ENCODE measurements around the gene NCKAP5. TPM values are rescaled to one million over a fixed set of nuclear protein-coding genes. Genes with fewer than 3 reads are reported as not detected.

NCKAP5 gene
- total RNA-seq, 1 experiment from 2014 or later = not detected

DNA sequence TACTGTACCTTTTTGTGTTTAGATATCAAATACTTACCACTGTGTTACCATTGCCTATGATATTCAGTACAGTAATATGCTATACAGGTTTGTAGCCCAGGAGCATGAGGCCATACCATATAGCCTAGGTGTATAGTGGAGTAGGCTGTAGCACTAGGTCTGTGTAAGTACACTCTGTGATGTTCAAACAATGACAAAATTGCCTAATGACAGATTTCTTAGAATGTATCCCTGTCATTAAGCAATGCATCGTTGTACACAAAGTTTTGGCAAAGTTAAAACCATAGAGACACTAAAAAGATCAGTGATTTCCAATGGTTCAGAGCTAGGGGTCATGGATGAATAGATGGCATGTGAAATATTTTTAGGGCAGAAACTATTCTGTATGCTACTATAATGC lies 415.5 kb downstream of the NCKAP5 start:
- intact Hi-C loops (cut with micrococcal nuclease; ENCODE audit: unreplicated experiment) = no loop called here
- ChIA-PET POLR2A (ENCODE audit: unreplicated experiment) (no interaction called here), CTCF (no interaction called here)
- DNase-seq = no peak
- no peaks in the 10 kb centered on the region for H3K27me3 ChIP-seq (ENCODE audit: insufficient read depth, low read depth)
- no peaks in the 10 kb centered on the region for H3K9me2 ChIP-seq (ENCODE audit: insufficient read depth)
- no peak overlapping the region for H2AFZ ChIP-seq
- H3K27ac ChIP-seq = no peak overlapping the region
- H4K20me1 ChIP-seq (ENCODE audit: insufficient read depth) = no peaks in the 10 kb centered on the region
- TF ChIP-seq, protein P1, sequence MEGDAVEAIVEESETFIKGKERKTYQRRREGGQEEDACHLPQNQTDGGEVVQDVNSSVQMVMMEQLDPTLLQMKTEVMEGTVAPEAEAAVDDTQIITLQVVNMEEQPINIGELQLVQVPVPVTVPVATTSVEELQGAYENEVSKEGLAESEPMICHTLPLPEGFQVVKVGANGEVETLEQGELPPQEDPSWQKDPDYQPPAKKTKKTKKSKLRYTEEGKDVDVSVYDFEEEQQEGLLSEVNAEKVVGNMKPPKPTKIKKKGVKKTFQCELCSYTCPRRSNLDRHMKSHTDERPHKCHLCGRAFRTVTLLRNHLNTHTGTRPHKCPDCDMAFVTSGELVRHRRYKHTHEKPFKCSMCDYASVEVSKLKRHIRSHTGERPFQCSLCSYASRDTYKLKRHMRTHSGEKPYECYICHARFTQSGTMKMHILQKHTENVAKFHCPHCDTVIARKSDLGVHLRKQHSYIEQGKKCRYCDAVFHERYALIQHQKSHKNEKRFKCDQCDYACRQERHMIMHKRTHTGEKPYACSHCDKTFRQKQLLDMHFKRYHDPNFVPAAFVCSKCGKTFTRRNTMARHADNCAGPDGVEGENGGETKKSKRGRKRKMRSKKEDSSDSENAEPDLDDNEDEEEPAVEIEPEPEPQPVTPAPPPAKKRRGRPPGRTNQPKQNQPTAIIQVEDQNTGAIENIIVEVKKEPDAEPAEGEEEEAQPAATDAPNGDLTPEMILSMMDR (conservative IDR thresholded peaks at IDR 0.05) = no peak
- no peak for TF ChIP-seq EZH2 (IDR thresholded peaks at IDR 0.05; ENCODE audit: low read depth)
- H3K79me2 ChIP-seq (ENCODE audit: low read depth) = no peaks in the 10 kb centered on the region
- no peak overlapping the region for H3K4me2 ChIP-seq
- no peaks in the 10 kb centered on the region for H3K36me3 ChIP-seq (ENCODE audit: low read depth)
- H3K4me3 ChIP-seq = no peak overlapping the region
- H3K9me3 ChIP-seq (ENCODE audit: insufficient read depth, low read depth) = no peaks in the 10 kb centered on the region
- no peaks in the 10 kb centered on the region for H3F3A ChIP-seq (ENCODE audit: insufficient read depth, low read depth)
- no TSS peak for BruUV-seq (replicated peaks)
- H3K4me1 ChIP-seq (replicated peaks; ENCODE audit: insufficient read depth) = no peaks in the 10 kb centered on the region

DNA sequence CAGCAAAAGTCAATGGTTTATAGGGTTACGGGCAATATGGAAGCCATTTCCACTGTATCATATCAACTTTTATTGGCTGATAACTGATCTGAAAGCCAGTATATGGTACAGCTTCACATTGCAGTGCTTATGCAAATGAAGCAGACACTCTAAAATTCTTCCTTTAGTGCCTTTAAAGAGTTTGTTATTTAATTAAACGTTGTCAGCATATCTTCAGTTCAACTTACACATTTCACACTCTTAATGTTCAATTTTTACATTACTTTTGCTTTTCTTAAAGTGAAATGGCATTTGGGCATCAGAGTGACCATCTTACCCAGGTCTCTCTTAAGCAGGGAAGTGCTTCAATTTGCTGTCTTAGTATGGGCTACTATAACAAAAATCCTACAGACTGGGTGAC lies 420.1 kb downstream of the NCKAP5 start:
- Histone ChIP-seq H3K79me2 (ENCODE audit: low read depth) (no peaks in the 10 kb centered on the region), H3K4me1 (replicated peaks; ENCODE audit: insufficient read depth) (no peaks in the 10 kb centered on the region), H3K9me3 (ENCODE audit: insufficient read depth, low read depth) (no peaks in the 10 kb centered on the region), H3K9me2 (ENCODE audit: insufficient read depth) (no peaks in the 10 kb centered on the region), H2AFZ (no peak overlapping the region), H3K4me3 (no peak overlapping the region), H3K27ac (no peak overlapping the region), H4K20me1 (ENCODE audit: insufficient read depth) (no peaks in the 10 kb centered on the region), H3K27me3 (ENCODE audit: insufficient read depth, low read depth) (no peaks in the 10 kb centered on the region), H3K36me3 (ENCODE audit: low read depth) (no peaks in the 10 kb centered on the region), H3K4me2 (no peak overlapping the region), H3F3A (ENCODE audit: insufficient read depth, low read depth) (no peaks in the 10 kb centered on the region)
- no peak for TF ChIP-seq EZH2 (IDR thresholded peaks at IDR 0.05; ENCODE audit: low read depth)
- TF ChIP-seq, protein P1 (conservative IDR thresholded peaks at IDR 0.05) = no peak
- POLR2A ChIA-PET (ENCODE audit: unreplicated experiment) = no interaction called here
- BruUV-seq (replicated peaks) = no TSS peak
- intact Hi-C loops (cut with micrococcal nuclease; ENCODE audit: unreplicated experiment) = no loop called here
- no peak for DNase-seq
- CTCF ChIA-PET = no interaction called here

DNA sequence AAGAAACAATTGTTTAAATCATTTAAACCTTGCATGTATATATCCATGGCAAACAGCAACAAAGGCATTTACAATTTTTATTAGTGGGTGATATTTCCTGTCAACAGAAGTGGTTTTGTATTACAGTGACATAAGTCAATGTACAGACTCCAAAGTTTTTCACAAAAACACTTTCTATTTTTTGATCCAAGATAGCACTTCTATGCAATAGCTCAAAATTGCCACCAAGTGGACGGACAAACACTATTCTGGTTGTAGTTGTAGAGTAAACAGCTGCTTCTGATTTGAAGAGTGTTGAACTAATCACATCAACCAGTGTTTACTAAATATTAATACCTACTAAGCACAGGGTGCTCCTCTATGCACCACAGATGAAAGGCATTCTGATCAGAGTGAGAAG lies 421.4 kb downstream of the NCKAP5 start:
- ChIA-PET POLR2A (ENCODE audit: unreplicated experiment) (no interaction called here), CTCF (no interaction called here)
- Histone ChIP-seq H3K27ac (no peak overlapping the region), H3K79me2 (ENCODE audit: low read depth) (no peaks in the 10 kb centered on the region), H3F3A (ENCODE audit: insufficient read depth, low read depth) (no peaks in the 10 kb centered on the region), H4K20me1 (ENCODE audit: insufficient read depth) (no peaks in the 10 kb centered on the region), H3K9me3 (ENCODE audit: insufficient read depth, low read depth) (no peaks in the 10 kb centered on the region), H3K4me1 (replicated peaks; ENCODE audit: insufficient read depth) (no peaks in the 10 kb centered on the region), H3K9me2 (ENCODE audit: insufficient read depth) (no peaks in the 10 kb centered on the region), H2AFZ (no peak overlapping the region), H3K27me3 (ENCODE audit: insufficient read depth, low read depth) (no peaks in the 10 kb centered on the region), H3K4me2 (no peak overlapping the region), H3K36me3 (ENCODE audit: low read depth) (no peaks in the 10 kb centered on the region), H3K4me3 (no peak overlapping the region)
- TF ChIP-seq EZH2 (IDR thresholded peaks at IDR 0.05; ENCODE audit: low read depth) = no peak
- TF ChIP-seq, protein P1 (conservative IDR thresholded peaks at IDR 0.05) = peak; percentile 18; the same call in 1 of the 2 replicates
- DNase-seq = no peak
- intact Hi-C loops (cut with micrococcal nuclease; ENCODE audit: unreplicated experiment) = no loop called here
- no TSS peak for BruUV-seq (replicated peaks)
